ENCODE measurements around the gene ERICH6.

ERICH6 gene

GRCh38 chr3:150725548-150725947, 21.8 kb upstream of the ERICH6 start:
- TF ChIP-seq CTCF (IDR thresholded peaks at IDR 0.05; ENCODE audit: low read depth, low read length): no peak
- no peak overlapping the region for H3K4me3 ChIP-seq (ENCODE audit: low read depth, low read length)

- no peak overlapping the region for H3K4me3 ChIP-seq (ENCODE audit: low read depth, low read length)
- TF ChIP-seq CTCF (IDR thresholded peaks at IDR 0.05; ENCODE audit: low read depth, low read length): no peak
These were observed 20.2 kb upstream of the ERICH6 start for GRCh38 chr3:150723946-150724345.

- no peak overlapping the region for H3K4me3 ChIP-seq (ENCODE audit: low read depth, low read length)
- TF ChIP-seq CTCF (IDR thresholded peaks at IDR 0.05; ENCODE audit: low read depth, low read length): no peak
These were observed 18.5 kb upstream of the ERICH6 start for GRCh38 chr3:150722267-150722666.

- peak; percentile 50; the same call in 1 of the 2 replicates for TF ChIP-seq CTCF (IDR thresholded peaks at IDR 0.05; ENCODE audit: low read depth, low read length)
- no peak overlapping the region for H3K4me3 ChIP-seq (ENCODE audit: low read depth, low read length)
These were observed 17.8 kb upstream of the ERICH6 start for GRCh38 chr3:150721285-150722130.

- H3K4me3 ChIP-seq (ENCODE audit: low read depth, low read length): no peak overlapping the region
- no peak for TF ChIP-seq CTCF (IDR thresholded peaks at IDR 0.05; ENCODE audit: low read depth, low read length)
These were observed 16.7 kb upstream of the ERICH6 start for GRCh38 chr3:150720444-150720843.

- no peak overlapping the region for H3K4me3 ChIP-seq (ENCODE audit: low read depth, low read length)
- TF ChIP-seq CTCF (IDR thresholded peaks at IDR 0.05; ENCODE audit: low read depth, low read length): no peak
These were observed 6.4 kb upstream of the ERICH6 start for GRCh38 chr3:150710097-150710496.

- TF ChIP-seq CTCF (IDR thresholded peaks at IDR 0.05; ENCODE audit: low read depth, low read length): no peak
- H3K4me3 ChIP-seq (ENCODE audit: low read depth, low read length): peak overlapping the region; percentile 58
These were observed 393 bp downstream of the ERICH6 start for GRCh38 chr3:150703299-150703755.
